HG03439 (cell line): ENCODE measurements around the gene PLCG2.
A peak's percentile ranks its signal among the peaks of the same experiment; 100 is the strongest.
"Not testable (repeated sequence)": the region's sequence is repeated elsewhere in the genome, so short reads cannot be mapped to it uniquely, and the experiment has no call there.

Source experiments
- ATAC-seq: cut with Tn5 transposase; IDR thresholded peaks from one replicate; pipeline ENCODE4 v1.9.1; 2021; ENCODE audit warnings: mild to moderate bottlenecking, moderate library complexity; ENCODE audit not compliant: unreplicated experiment

Gene PLCG2

GRCh38 chr16:81778861-81779535 is at the start of gene PLCG2:
Gene PLCG2, plus strand, starts transcription at chr16:81779291. Its CDS starts 6,699 bp downstream, at chr16:81785990.
- peak; percentile 75 for ATAC-seq

DNA sequence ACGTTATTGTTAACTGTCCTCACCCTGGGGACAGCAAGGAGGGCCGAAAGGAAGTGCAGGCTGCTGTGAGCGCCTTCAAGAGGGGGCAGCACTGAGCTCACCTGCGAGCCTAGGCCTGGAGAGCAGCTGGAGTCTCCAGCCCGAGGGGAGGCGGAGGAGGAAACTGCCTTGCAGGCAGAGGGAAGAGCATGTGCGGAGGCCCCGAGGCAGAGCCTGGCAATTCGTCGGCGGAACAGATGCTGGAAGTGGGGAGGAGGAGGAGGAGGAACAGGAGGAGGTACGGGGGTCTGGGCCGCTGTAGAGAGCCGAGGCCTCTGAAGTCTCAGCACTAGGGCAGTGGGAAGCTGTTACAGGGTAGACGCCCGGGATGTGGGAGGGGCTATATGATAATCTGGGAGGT is 49.6 kb upstream of the PLCG2 start:
- no peak for ATAC-seq

DNA sequence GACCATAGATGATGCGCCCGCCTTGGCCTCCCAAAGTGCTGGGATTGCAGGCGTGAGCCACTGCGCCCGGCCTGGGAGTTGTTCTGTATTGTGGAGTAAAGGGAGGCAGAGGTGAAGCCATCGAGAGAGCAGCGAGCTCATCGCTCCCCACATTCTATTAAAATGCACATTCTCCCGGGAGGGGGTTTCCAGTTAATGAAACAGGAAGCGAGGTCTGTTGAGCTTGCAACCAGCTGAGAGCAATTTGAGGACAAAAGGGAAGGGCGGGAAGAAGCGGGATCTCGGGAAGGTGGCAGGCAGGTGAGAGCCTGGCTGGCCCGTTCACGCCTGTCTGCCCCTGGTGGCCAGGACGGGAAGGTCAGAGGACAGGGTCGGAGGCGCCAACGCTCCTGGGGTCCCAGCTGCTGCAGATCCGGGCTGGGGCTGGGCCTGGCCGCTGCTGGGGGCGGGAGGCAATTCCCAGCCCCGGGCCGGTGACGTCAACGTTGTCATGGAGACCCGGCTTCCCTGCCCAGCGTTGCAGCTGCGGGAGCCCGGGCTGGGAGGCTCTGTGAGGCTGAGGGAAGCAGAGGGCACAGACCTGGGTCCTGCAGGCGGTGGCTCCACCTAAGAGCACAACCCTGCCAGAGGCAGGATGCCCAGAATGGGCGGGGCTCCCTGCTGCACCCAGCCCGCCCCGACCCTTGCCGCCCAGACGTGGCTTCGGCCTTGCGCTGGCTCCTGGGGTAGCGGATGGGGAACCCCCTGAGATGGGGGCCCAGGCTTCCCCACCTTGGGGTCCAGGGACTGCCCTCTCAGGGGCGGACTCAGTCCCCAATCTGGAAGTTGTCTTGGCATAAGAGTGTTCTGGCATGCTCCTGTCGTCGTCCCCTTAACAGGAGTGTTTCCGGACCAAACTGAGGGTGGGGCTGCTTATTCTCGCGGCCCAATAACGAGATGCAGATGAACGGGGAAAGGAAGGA is 48.7 kb upstream of the PLCG2 start:
- peak; percentile 76 for ATAC-seq

- no peak for ATAC-seq
Measured at GRCh38 chr16:81731649-81732048, 47.4 kb upstream of the PLCG2 start.

GRCh38 chr16:81732699-81733098 is 46.4 kb upstream of the PLCG2 start:
- no peak for ATAC-seq

- ATAC-seq = no peak
Measured at GRCh38 chr16:81733295-81733694, 45.8 kb upstream of the PLCG2 start.

DNA sequence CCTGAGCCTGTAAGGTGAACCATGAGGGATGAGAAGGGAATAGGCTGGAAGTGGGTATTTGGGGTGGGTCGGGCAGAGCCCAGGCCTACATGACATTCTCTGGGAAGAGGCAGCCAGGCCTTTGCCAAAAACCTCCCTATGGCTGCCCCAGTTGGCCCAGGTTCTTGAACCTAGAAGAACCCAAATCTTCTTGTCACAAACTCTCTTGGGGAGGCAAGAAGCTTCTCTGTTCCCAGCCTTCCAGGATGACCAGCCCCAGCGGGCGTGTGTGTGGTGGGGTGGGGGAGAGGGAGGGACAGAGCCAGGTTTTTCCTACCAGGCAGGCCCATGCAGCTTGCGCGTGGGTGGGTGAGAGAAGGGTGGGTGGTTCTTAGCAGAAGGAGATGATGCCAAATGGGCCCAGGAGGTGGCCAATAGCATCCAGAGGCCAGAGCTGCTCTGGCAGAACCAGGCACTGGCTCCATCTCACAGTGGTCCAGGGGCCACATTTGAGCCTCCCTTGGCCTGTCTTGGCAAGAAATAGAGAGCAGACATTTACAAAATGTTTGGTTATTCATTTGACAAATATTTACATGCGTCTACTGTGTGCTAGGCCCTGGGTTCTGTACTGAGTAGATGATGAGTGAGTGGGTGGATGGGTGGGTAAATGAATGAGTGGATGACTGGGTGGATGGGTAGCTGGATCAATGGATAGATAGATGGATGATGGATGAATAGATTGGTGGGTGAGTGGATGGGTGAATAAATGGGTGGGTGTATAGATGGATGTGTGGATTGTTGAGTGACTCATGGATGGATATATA is 44.3 kb upstream of the PLCG2 start:
- no peak for ATAC-seq

DNA sequence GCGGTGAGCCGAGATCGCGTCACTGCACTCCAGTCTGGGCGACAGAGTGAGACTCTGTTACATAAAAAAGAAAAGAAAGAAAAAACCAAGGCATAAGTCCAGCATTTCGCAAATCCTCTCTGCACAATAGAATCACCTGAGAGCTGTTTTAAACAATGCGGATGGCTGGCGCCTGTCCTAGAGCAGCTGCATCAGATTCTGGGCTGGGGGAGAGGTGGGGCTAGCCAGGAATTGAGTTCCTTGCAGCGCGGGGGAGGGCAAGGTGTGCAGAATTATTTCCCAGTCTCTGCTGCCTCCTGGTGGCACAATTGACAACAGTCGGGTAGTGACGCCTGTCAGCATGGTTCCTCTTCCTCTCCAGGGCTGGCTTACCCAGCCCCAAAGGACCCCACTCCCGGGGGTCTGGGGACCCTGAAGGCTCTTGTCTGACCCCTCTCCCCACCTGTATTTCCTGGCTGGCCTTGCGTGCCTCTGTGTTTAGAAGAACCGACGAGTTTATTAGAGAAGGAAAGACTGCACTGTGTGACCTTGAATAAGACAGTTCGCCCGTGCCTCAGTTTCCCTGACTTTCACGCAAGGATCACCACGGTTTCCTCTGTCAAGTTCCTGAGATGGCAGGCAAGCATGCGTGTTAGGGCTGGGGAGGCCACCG is 41.1 kb upstream of the PLCG2 start:
- peak; percentile 46 for ATAC-seq

- ATAC-seq = no peak
Measured at GRCh38 chr16:81738783-81739496, 40.2 kb upstream of the PLCG2 start.

GRCh38 chr16:81739503-81739902 is 39.6 kb upstream of the PLCG2 start:
- ATAC-seq = no peak

- ATAC-seq = peak; percentile 69
Measured at GRCh38 chr16:81740169-81740568, 38.9 kb upstream of the PLCG2 start.

GRCh38 chr16:81741430-81741770 is 37.7 kb upstream of the PLCG2 start:
- not testable (repeated sequence) for ATAC-seq

GRCh38 chr16:81744385-81744784 is 34.7 kb upstream of the PLCG2 start:
- no peak for ATAC-seq

- no peak for ATAC-seq
Measured at GRCh38 chr16:81744911-81745310, 34.2 kb upstream of the PLCG2 start.

GRCh38 chr16:81745704-81746558 is 33.2 kb upstream of the PLCG2 start:
- peak; percentile 76 for ATAC-seq

GRCh38 chr16:81746566-81746965 is 32.5 kb upstream of the PLCG2 start:
- no peak for ATAC-seq

GRCh38 chr16:81748476-81749198 is 30.5 kb upstream of the PLCG2 start:
- no peak for ATAC-seq

GRCh38 chr16:81752225-81752875 is 26.7 kb upstream of the PLCG2 start:
- peak; percentile 92 for ATAC-seq
